ENCODE data around the gene GDF2.

The GDF2 gene

GRCh38 chr10:47314416-47314970 is 7.8 kb upstream of the GDF2 start:
- DNase-seq = no peak

- no peak for DNase-seq
Observed at GRCh38 chr10:47315421-47315820, 6.8 kb upstream of the GDF2 start.

GRCh38 chr10:47316131-47316530 is 6.1 kb upstream of the GDF2 start:
- DNase-seq = no peak

GRCh38 chr10:47317251-47317650 is 5.0 kb upstream of the GDF2 start:
- DNase-seq = no peak

GRCh38 chr10:47318706-47319105 is 3.5 kb upstream of the GDF2 start:
- DNase-seq = peak; percentile 10

- no peak for DNase-seq
Observed at GRCh38 chr10:47319784-47320183, 2.5 kb upstream of the GDF2 start.

GRCh38 chr10:47320812-47321211 is 1.4 kb upstream of the GDF2 start:
- no peak for DNase-seq

- no peak for DNase-seq
Observed at GRCh38 chr10:47321521-47322195, 596 bp upstream of the GDF2 start.

GRCh38 chr10:47323087-47323486 is 833 bp downstream of the GDF2 start:
- DNase-seq = no peak

- DNase-seq = no peak
Observed at GRCh38 chr10:47323636-47324296, 1.5 kb downstream of the GDF2 start.

- DNase-seq = no peak
Observed at GRCh38 chr10:47325303-47326291, 3.3 kb downstream of the GDF2 start.

- no peak for DNase-seq
Observed at GRCh38 chr10:47326306-47326926, 4.2 kb downstream of the GDF2 start.

- peak; percentile 42 for DNase-seq
Observed at GRCh38 chr10:47326927-47327330, 4.7 kb downstream of the GDF2 start.

- DNase-seq = no peak
Observed at GRCh38 chr10:47329855-47330254, 7.6 kb downstream of the GDF2 start.

GRCh38 chr10:47330366-47330765 is 8.1 kb downstream of the GDF2 start:
- no peak for DNase-seq

GRCh38 chr10:47330804-47331203 is 8.6 kb downstream of the GDF2 start:
- no peak for DNase-seq

GRCh38 chr10:47331491-47331890 is 9.2 kb downstream of the GDF2 start:
- DNase-seq = no peak

- no peak for DNase-seq
Observed at GRCh38 chr10:47331954-47332353, 9.7 kb downstream of the GDF2 start.

- no peak for DNase-seq
Observed at GRCh38 chr10:47332371-47332770, 10.1 kb downstream of the GDF2 start.

GRCh38 chr10:47332946-47333345 is 10.7 kb downstream of the GDF2 start:
- no peak for DNase-seq

- no peak for DNase-seq
Observed at GRCh38 chr10:47333532-47333931, 11.3 kb downstream of the GDF2 start.

GRCh38 chr10:47334466-47335295 is 12.4 kb downstream of the GDF2 start:
- peak; percentile 20 for DNase-seq

Measured in hematopoietic multipotent progenitor cell treated with erythropoietin and hydrocortisone succinate and interleukin-3 and kit ligand, for 8 days (in vitro differentiated cells).